HFFc6 (cell line): ENCODE data around the gene MAPK8IP1. TPM values are rescaled to one million over a fixed set of nuclear protein-coding genes. Genes with fewer than 3 reads are reported as not detected.
A peak's percentile ranks its signal among the peaks of the same experiment; 100 is the strongest.

Source experiments
- DNase-seq: peaks from one replicate; pipeline ENCODE4 v3.0.0-alpha.2; 2018
- H3K27ac Mint-ChIP-seq: 2 replicates; pipeline ENCODE4 v1.8.0; 2020; ENCODE audit warnings: mild to moderate bottlenecking, mixed read lengths
- H3K27me3 Mint-ChIP-seq: 2 replicates; pipeline ENCODE4 v1.8.0; 2021; ENCODE audit warnings: mild to moderate bottlenecking, moderate library complexity, mixed read lengths; ENCODE audit not compliant: insufficient read depth
- H3K36me3 Mint-ChIP-seq: 2 replicates; pipeline ENCODE4 v1.8.0; 2021; ENCODE audit warnings: low read depth, mixed read lengths
- H3K4me1 Mint-ChIP-seq: 2 replicates; pipeline ENCODE4 v1.8.0; 2020; ENCODE audit warnings: low read depth, mixed read lengths
- H3K4me3 Mint-ChIP-seq: 2 replicates; pipeline ENCODE4 v1.8.0; 2020; ENCODE audit warnings: mild to moderate bottlenecking, moderate library complexity, mixed read lengths
- H3K9me3 Mint-ChIP-seq: 2 replicates; pipeline ENCODE4 v1.8.0; 2020; ENCODE audit warnings: mild to moderate bottlenecking, mixed read lengths
- CTCF ChIP-seq: fragments of 200-600 bp; sonication (generic); IDR thresholded peaks from 2 replicates; pipeline ENCODE4 v1.5.0; 2021; ENCODE audit warnings: antibody characterized with exemption, mild to moderate bottlenecking
- total RNA-seq, 6 experiments: library from RNA; stranded (reverse); fragmentation: NEBNext Ultra II Directional; extraction: Animal tissue kit (Norgen Biotek cat#: 25700); gene quantifications; 2 replicates in 1 of 6; 3 replicates in 5 of 6; pipeline ENCODE4 v1.2.3, GENCODE V29; 2021

Gene MAPK8IP1
- total RNA-seq, 6 experiments from 2014 or later = 7.4 to 10.0 (median 8.7) TPM

GRCh38 chr11:45917286-45917622 lies 31.8 kb downstream of the MAPK8IP1 start:
- peak overlapping the region; percentile 97 for H3K4me3 Mint-ChIP-seq
- H3K4me1 Mint-ChIP-seq = peaks cover 19% of the 10 kb centered on the region
- no peaks in the 10 kb centered on the region for H3K36me3 Mint-ChIP-seq
- TF ChIP-seq CTCF = no peak
- H3K9me3 Mint-ChIP-seq = no peaks in the 10 kb centered on the region
- peaks cover 15% of the 10 kb centered on the region; the same call in 1 of the 2 replicates for H3K27me3 Mint-ChIP-seq
- DNase-seq = no peak
- peak overlapping the region; percentile 96 for H3K27ac Mint-ChIP-seq

- H3K36me3 Mint-ChIP-seq = no peaks in the 10 kb centered on the region
- DNase-seq = peak; percentile 99
- TF ChIP-seq CTCF = no peak
- peak within 1 kb of the TSS; percentile 96 for H3K27ac Mint-ChIP-seq
- peaks cover 15% of the 10 kb centered on the region; the same call in 1 of the 2 replicates for H3K27me3 Mint-ChIP-seq
- peak within 1 kb of the TSS; percentile 97 for H3K4me3 Mint-ChIP-seq
- no peaks in the 10 kb centered on the region for H3K9me3 Mint-ChIP-seq
- H3K4me1 Mint-ChIP-seq = peaks cover 19% of the 10 kb centered on the region
Observed at GRCh38 chr11:45917623-45918330, 32.3 kb downstream of the MAPK8IP1 start, which contains the start of gene PEX16. Gene PEX16 (minus strand): TSS chr11:45917877. CDS start chr11:45917811, 66 bp downstream.

DNA sequence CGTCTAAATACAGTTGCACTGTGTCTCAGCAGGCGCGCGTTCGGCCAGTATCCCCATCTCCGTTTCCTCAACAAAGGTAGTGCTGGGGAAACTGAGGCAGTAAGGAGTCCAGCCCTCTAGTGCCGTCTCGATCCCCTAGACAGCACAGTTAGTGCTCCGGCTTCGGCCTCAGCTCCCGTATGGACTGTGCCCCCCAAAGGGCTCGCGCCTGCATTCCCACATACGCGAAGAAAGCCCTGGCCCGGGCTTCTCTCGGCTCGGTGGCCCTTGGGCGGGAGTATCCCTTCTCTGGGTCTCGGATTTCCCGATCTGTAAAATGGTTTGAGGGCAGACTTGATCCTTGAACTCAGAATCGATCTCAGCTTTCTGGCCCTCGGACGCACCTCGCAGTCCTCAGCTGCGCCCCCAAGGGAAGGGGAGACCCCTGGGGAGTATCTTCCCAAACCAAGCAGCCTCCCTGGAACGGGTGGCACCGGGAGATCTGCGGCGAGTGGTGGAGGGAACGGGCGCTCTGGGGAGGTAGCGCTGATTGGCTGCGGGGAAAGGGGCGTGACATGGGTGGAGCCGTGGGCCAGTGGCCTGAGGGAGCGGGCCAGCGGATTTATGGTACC lies 33.0 kb downstream of the MAPK8IP1 start:
- H3K9me3 Mint-ChIP-seq = no peaks in the 10 kb centered on the region
- peak overlapping the region; percentile 96 for H3K27ac Mint-ChIP-seq
- peak overlapping the region; percentile 97 for H3K4me3 Mint-ChIP-seq
- peaks cover 19% of the 10 kb centered on the region for H3K4me1 Mint-ChIP-seq
- H3K27me3 Mint-ChIP-seq = peaks cover 18% of the 10 kb centered on the region; the same call in 1 of the 2 replicates
- DNase-seq = peak; percentile 63
- no peak for TF ChIP-seq CTCF
- no peaks in the 10 kb centered on the region for H3K36me3 Mint-ChIP-seq

DNA sequence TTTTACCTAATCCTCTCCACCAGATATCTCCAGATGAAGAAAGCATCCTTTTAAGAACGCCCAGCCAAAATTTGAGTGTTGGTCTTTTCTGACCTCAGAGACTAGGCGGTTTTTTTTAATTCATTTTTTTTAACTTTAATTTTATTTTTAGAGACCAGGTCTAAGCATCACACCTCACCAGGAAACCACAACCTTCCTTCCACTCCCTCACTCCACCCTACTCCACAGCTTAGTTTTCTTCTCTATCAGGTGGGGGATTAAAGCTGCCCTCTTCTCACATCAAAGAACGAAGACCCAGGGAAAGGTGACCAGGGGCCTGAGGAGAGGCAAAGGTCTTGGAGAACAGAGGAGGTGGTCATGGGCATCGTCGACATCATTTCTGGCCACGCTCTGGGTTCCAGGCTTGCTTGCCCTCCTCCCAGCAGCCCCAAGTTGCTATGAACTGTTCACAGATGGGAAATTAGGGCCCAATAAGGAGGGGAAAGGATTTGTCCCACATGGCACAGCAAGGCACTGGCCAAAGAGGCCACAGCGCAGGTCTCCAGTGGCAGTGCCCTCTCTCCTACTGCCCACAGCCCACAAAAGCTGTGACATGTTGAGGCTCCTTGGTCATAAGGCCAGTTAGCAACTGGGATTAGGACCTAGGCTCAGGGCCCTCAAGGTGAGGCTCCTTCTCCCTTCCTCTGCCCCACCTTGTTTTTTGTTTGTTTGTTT lies 33.7 kb downstream of the MAPK8IP1 start:
- Mint-ChIP-seq H3K27ac (peak overlapping the region; percentile 96), H3K9me3 (no peaks in the 10 kb centered on the region), H3K4me3 (peak overlapping the region; percentile 97), H3K36me3 (no peaks in the 10 kb centered on the region), H3K27me3 (peaks cover 21% of the 10 kb centered on the region), H3K4me1 (peaks cover 19% of the 10 kb centered on the region)
- DNase-seq = no peak
- no peak for TF ChIP-seq CTCF

DNA sequence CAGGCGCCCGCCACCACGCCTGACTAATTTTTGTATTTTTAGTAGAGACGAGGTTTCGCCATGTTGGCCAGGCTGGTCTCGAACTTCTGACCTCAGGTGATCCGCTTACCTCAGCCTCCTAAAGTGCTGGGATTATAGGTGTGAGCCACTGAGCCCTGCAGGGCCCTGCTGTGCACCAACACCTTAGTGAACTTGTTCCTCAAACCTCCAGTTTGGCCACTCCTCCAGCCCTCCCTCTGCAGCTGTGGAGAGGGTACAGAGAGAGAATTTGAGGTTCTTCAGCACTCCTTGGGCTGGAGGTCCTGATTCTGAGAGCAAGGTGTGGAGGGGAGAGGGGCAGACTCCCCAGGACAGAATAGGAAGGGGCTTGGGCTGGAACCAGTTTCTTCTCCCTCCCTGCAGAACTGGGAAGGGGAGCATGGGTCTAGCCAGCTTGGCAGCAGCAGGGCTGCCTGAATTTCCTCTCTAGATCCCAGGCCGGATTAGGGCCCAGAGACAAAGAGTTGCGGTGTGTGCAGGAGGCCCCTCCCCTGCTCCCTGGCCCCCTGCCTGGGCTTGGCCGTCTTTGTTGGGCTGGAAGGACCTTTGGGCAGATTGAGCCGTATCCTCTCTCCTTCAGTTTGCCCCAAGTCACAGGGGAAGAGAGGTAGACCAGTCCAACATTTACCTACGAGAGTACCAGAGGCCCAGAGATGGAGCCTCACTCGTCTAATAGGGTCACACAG lies 34.5 kb downstream of the MAPK8IP1 start:
- H3K9me3 Mint-ChIP-seq = no peaks in the 10 kb centered on the region
- no peak for DNase-seq
- no peak overlapping the region for H3K4me3 Mint-ChIP-seq
- no peak for TF ChIP-seq CTCF
- H3K4me1 Mint-ChIP-seq = peaks cover 19% of the 10 kb centered on the region
- no peaks in the 10 kb centered on the region for H3K36me3 Mint-ChIP-seq
- H3K27ac Mint-ChIP-seq = no peak overlapping the region
- H3K27me3 Mint-ChIP-seq = peaks cover 22% of the 10 kb centered on the region
